Vagina (tissue), 2 donors: ENCODE results near the gene HLA-F.

Experiments used
- CTCF ChIP-seq, 3 experiments: fragments of 450-650 bp in 2 of 3; fragments of 200-600 bp in 1 of 3; sonication (generic) in 1 of 3; IDR thresholded peaks; one replicate each; pipeline ENCODE4 v1.5.1; 2017 to 2019; ENCODE audit warnings: antibody characterized with exemption in 3 of 3, mild to moderate bottlenecking in 2 of 3, moderate library complexity in 2 of 3
- POLR2A ChIP-seq, 2 donors: fragments of 450-650 bp; IDR thresholded peaks; one replicate each; pipeline ENCODE4 v1.6.1; 2017; ENCODE audit warnings: antibody characterized with exemption in 2 of 2, mild to moderate bottlenecking in 2 of 2, moderate library complexity in 2 of 2
- POLR2AphosphoS5 ChIP-seq, 2 donors: sonication (generic); formaldehyde crosslinking; IDR thresholded peaks; one replicate each; pipeline ENCODE4 v1.9.0; 2017; ENCODE audit warnings: antibody characterized with exemption in 2 of 2, mild to moderate bottlenecking in 2 of 2, low read depth in 1 of 2; ENCODE audit not compliant: insufficient read depth in 1 of 2

GRCh38 chr6:29757701-29758293, 34.6 kb downstream of the HLA-F start:
- TF ChIP-seq CTCF (IDR thresholded peaks at IDR 0.05) (no peak), POLR2AphosphoS5 (IDR thresholded peaks at IDR 0.05; ENCODE audit: insufficient read depth in 1 of 2, low read depth in 1 of 2) (no peak), POLR2A (IDR thresholded peaks at IDR 0.05) (no peak)
